ENCODE measurements around the gene TDRD3. TPM values are rescaled to one million over a fixed set of nuclear protein-coding genes. Genes with fewer than 3 reads are reported as not detected.

TDRD3 gene
- total RNA-seq, 4 donors from 2014 or later, result 27.2 to 130 (median 32.8) TPM

DNA sequence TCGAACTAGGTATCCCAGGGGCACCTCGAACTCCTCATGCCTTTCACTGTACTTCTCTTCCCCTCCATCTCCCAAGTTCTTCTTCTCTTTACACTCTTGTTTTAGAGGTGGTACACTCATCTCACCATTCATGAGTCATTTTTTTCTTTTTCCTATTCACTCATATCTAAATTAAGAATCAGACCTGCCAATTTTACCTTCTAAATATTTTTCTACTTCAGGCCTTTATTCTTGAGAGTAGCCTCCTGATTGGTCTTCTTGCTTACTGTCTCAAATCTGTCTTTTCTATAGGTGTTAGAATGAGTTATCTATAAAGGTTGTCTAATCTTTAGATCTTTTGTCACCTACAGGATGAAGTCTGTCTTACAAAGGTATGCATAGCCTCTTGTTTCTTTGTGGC lies 20.7 kb downstream of the TDRD3 start:
- TF ChIP-seq, protein P1, sequence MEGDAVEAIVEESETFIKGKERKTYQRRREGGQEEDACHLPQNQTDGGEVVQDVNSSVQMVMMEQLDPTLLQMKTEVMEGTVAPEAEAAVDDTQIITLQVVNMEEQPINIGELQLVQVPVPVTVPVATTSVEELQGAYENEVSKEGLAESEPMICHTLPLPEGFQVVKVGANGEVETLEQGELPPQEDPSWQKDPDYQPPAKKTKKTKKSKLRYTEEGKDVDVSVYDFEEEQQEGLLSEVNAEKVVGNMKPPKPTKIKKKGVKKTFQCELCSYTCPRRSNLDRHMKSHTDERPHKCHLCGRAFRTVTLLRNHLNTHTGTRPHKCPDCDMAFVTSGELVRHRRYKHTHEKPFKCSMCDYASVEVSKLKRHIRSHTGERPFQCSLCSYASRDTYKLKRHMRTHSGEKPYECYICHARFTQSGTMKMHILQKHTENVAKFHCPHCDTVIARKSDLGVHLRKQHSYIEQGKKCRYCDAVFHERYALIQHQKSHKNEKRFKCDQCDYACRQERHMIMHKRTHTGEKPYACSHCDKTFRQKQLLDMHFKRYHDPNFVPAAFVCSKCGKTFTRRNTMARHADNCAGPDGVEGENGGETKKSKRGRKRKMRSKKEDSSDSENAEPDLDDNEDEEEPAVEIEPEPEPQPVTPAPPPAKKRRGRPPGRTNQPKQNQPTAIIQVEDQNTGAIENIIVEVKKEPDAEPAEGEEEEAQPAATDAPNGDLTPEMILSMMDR (IDR thresholded peaks at IDR 0.05; ENCODE audit: low read depth), result no peak

DNA sequence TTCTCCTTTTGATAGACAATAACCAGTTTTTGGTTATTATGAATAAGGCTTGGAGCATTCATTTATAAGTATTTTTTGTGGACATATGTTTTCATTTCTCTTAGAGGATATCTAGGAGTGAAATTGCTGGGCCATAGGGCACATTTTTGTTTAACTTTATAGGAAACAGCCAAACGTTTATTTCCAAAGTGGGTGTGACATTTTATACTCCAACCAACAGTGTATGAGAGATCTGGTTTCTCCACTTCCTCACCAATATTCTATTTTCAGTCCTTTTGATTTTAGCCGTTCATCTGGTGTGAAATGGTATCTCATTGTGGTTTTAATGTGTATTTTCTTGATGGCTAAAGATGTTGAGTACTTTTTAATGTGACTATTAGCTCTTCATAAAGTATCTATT lies 21.9 kb downstream of the TDRD3 start:
- TF ChIP-seq, protein P1 (IDR thresholded peaks at IDR 0.05; ENCODE audit: low read depth), result no peak

DNA sequence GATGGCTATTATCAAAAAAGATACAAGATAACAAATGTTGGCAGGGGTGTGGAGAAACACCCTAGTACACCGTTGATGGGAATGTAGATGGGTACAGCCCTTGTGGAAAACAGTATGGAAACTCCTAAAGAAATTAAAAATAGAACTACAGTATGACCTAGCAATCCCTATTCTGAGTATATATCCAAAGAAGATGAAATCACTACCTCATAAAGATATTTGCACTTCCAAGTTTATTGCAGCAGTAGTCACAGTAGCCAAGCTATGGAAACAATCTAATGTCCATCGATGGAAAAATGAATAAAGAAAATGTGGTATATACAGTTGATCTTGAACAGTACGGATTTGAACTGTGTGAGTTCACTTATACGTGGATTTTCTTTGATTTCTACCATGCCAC lies 28.3 kb downstream of the TDRD3 start:
- TF ChIP-seq, protein P1 (IDR thresholded peaks at IDR 0.05; ENCODE audit: low read depth), result no peak

GRCh38 chr13:60426075-60426474 lies 29.1 kb downstream of the TDRD3 start:
- TF ChIP-seq, protein P1 (IDR thresholded peaks at IDR 0.05; ENCODE audit: low read depth), result no peak

DNA sequence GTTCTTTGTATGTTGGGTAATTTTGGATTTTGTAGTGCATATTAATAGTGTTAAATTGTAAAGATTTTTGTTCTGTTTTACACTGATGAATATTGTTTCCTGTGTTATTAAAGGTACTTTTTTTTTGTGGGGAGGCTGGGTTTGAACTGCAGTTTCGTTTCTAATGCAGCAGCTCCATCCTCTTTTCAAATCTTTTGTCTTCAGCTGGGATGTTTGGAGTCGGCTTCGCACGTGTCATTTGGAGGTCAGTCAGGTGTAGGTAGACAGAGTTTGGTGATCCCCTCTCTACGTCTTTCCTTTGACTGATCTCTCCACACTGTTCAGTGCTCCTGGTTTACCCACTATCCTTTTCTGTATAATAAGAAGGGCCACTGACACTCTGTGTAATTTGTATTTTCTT lies 30.3 kb downstream of the TDRD3 start:
- TF ChIP-seq, protein P1 (IDR thresholded peaks at IDR 0.05; ENCODE audit: low read depth), result no peak

DNA sequence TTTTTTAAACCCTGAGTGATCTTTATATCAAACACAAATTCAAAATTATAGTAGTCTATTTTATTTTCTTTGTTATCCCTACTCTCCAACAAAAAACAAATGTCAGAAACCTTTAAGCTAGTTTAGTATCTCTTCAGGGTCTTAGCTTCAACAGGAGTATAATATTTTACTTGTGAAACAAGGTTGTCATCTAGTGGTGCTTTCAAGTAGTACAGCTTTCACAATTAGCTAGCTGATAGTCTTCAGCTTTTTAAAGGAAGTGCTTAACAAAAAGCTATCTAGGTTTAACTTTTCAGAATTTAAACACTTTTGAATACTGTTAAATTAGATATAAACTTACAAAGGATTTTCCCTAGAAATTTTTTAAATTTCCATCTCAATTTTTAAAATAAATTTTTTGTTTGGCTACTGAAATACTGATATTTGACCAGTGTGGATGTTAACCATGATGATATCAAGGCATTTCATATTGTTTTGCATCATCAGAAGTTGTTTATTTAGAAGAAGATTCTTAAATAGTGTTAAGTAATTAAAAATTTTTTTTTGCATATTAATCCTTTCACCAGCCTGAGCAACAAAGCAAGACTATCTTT lies 34.2 kb downstream of the TDRD3 start:
- TF ChIP-seq, protein P1 (IDR thresholded peaks at IDR 0.05; ENCODE audit: low read depth), result no peak

GRCh38 chr13:60433505-60433904 lies 36.5 kb downstream of the TDRD3 start:
- TF ChIP-seq, protein P1 (IDR thresholded peaks at IDR 0.05; ENCODE audit: low read depth), result no peak
